Endothelial cell of umbilical vein (primary cell): ENCODE measurements around the gene CCL1. TPM values are rescaled to one million over a fixed set of nuclear protein-coding genes. Genes with fewer than 3 reads are reported as not detected.

Experiments
- BruUV-seq: library from RNA; stranded (reverse); fragments of 400-500 nt; replicated peaks from 2 replicates; lab custom pipeline; 2021; lab: Mats Ljungman, UMichigan
- CTCF ChIA-PET: fragments of 300-600, 350-600 bp; sonication (Branson Sonifier 250); formaldehyde crosslinking; loops from one replicate; lab custom pipeline; 2021; ENCODE audit warnings: antibody characterized with exemption, inconsistent platforms; lab: Charles Lee
- POLR2A ChIA-PET: fragments of 300-600, 350-600 bp; sonication (Branson Sonifier 250); formaldehyde crosslinking; loops from one replicate; lab custom pipeline; 2021; ENCODE audit warnings: antibody characterized with exemption, inconsistent platforms; lab: Charles Lee
- DNase-seq: peaks from one replicate; pipeline ENCODE4 v3.0.0-alpha.2; 2011; ENCODE audit warnings: low read depth, low spot score
- FAIRE-seq: peaks from 2 replicates; lab custom pipeline; 2011; peaks lifted over from hg19 to GRCh38; lab: Jason Lieb, UNC
- H2AFZ ChIP-seq: 2 replicates; pipeline ENCODE4 v1.6.0; 2012; ENCODE audit warnings: low read depth, low read length, control low read depth, inconsistent platforms
- H3K27ac ChIP-seq: 2 replicates; pipeline ENCODE4 v1.5.1; 2011; ENCODE audit warnings: low read depth, mild to moderate bottlenecking, control low read depth, low read length, moderate library complexity; ENCODE audit not compliant: insufficient read depth
- H3K27me3 ChIP-seq, 2 experiments: 2 replicates each; pipeline versions ENCODE4 v1.6.0 to v1.6.1; 2011; ENCODE audit warnings: low read length in 2 of 2, mixed read lengths in 1 of 2; ENCODE audit not compliant: control insufficient read depth in 2 of 2, insufficient read depth in 2 of 2
- H3K36me3 ChIP-seq, 2 experiments: 2 replicates in 1 of 2; 3 replicates in 1 of 2; pipeline ENCODE4 v1.5.1; 2011; ENCODE audit warnings: low read length in 2 of 2, mild to moderate bottlenecking in 1 of 2, moderate library complexity in 1 of 2; ENCODE audit not compliant: control insufficient read depth in 2 of 2, insufficient read depth in 2 of 2; ENCODE audit errors: extremely low read depth in 1 of 2
- H3K4me1 ChIP-seq: 3 replicates; pipeline ENCODE4 v1.5.1; 2011; ENCODE audit warnings: mild to moderate bottlenecking, low read length; ENCODE audit not compliant: control insufficient read depth, insufficient read depth; ENCODE audit errors: extremely low read depth
- H3K4me2 ChIP-seq: 2 replicates; pipeline ENCODE4 v1.6.1; 2011; ENCODE audit warnings: low read length, control low read depth, mixed read lengths; ENCODE audit not compliant: insufficient read depth
- H3K4me3 ChIP-seq, 3 experiments: fragments of 200-600 bp in 1 of 3; sonication (generic), shearing (Covaris generic) in 1 of 3; replicated peaks in 1 of 3; 2 replicates each; pipeline ENCODE4 v1.5.1; 2011 to 2016; ENCODE audit warnings: control low read depth in 3 of 3, low read length in 3 of 3, mild to moderate bottlenecking in 2 of 3, inconsistent platforms in 1 of 3, low read depth in 1 of 3, moderate library complexity in 1 of 3; ENCODE audit not compliant: insufficient read depth in 1 of 3
- H3K79me2 ChIP-seq: 2 replicates; pipeline ENCODE4 v1.6.0; 2012; ENCODE audit warnings: low read length, inconsistent platforms; ENCODE audit not compliant: control insufficient read depth, insufficient read depth
- H3K9ac ChIP-seq: replicated peaks from 2 replicates; pipeline ENCODE3; 2011; ENCODE audit warnings: low read length, control low read depth; ENCODE audit not compliant: insufficient read depth; ENCODE audit errors: extremely low read depth
- H3K9me1 ChIP-seq: replicated peaks from 3 replicates; pipeline ENCODE4 v1.6.0; 2011; ENCODE audit warnings: mild to moderate bottlenecking, low read length; ENCODE audit not compliant: control insufficient read depth, insufficient read depth; ENCODE audit errors: extremely low read depth
- H3K9me3 ChIP-seq: replicated peaks from 2 replicates; pipeline ENCODE4 v1.5.1; 2012; ENCODE audit warnings: low read length, inconsistent platforms; ENCODE audit not compliant: control insufficient read depth, insufficient read depth
- H4K20me1 ChIP-seq: replicated peaks from 2 replicates; pipeline ENCODE3; 2011; ENCODE audit warnings: mild to moderate bottlenecking, low read length; ENCODE audit not compliant: control insufficient read depth, insufficient read depth; ENCODE audit errors: extremely low read depth
- EZH2 ChIP-seq: IDR thresholded peaks from 2 replicates; pipeline ENCODE4 v1.6.1; 2012; ENCODE audit warnings: borderline replicate concordance, low read depth, mild to moderate bottlenecking, moderate library complexity, low read length, inconsistent platforms; ENCODE audit not compliant: severe bottlenecking
- FOS ChIP-seq: IDR thresholded peaks from 2 replicates; pipeline ENCODE4 v1.6.1; 2011; ENCODE audit warnings: mild to moderate bottlenecking, low read length, moderate library complexity, borderline replicate concordance; ENCODE audit not compliant: insufficient read depth
- GATA2 ChIP-seq: IDR thresholded peaks from 2 replicates; pipeline ENCODE4 v1.7.0; 2011; ENCODE audit warnings: low read depth, mild to moderate bottlenecking, moderate library complexity, mixed read lengths, low read length; ENCODE audit not compliant: insufficient read length, insufficient read depth
- JUN ChIP-seq: IDR thresholded peaks from 2 replicates; pipeline ENCODE4 v1.6.1; 2011; ENCODE audit warnings: borderline replicate concordance, low read depth; ENCODE audit not compliant: insufficient read length, insufficient read depth
- MAX ChIP-seq: IDR thresholded peaks from 2 replicates; pipeline ENCODE4 v1.6.1; 2011; ENCODE audit not compliant: insufficient read depth, insufficient read length
- MYC ChIP-seq: IDR thresholded peaks from one replicate; pipeline ENCODE4 v1.6.1; 2011; ENCODE audit warnings: mild to moderate bottlenecking, low read depth, low read length
- POLR2A ChIP-seq: IDR thresholded peaks from 2 replicates; pipeline ENCODE4 v1.6.1; 2012; ENCODE audit warnings: low read depth, mild to moderate bottlenecking, control low read depth, low read length
- POLR2AphosphoS5 ChIP-seq: IDR thresholded peaks from 2 replicates; pipeline ENCODE4 v1.6.1; 2012; ENCODE audit warnings: low read depth, mild to moderate bottlenecking, control low read depth, low read length, moderate library complexity; ENCODE audit not compliant: insufficient read depth
- dilution Hi-C: fragments of 300-500 bp; cut with MboI; formaldehyde crosslinking; loops from one replicate; pipeline ENCODE4 v1.15.0; 2019; ENCODE audit warnings: low sequenced_read_pairs; ENCODE audit not compliant: extremely low pct_ligation_motif_present
- intact Hi-C: fragments of 100-400 bp; cut with micrococcal nuclease; formaldehyde crosslinking; loops from one replicate; pipeline ENCODE4 v1.10.0; 2022
- polyA plus RNA-seq, 4 experiments: library from polyadenylated mRNA; depleted of rRNA in 3 of 4; stranded (reverse) in 3 of 4; unstranded in 1 of 4; fragments of >200 nt; gene quantifications; 2 replicates each; pipeline versions ENCODE4 v1.2.1 to v1.2.3, GENCODE V29; 2011 to 2012; ENCODE audit warnings: missing spikeins in 1 of 4
- total RNA-seq: library from RNA; stranded (reverse); gene quantifications from 2 replicates; pipeline ENCODE4 v1.2.3, GENCODE V29; 2021

Gene CCL1
- total and polyA plus RNA-seq, 2 donors (not counting 3 experiments of a cell fraction or from before 2014, with no cell fraction given) = not detected

GRCh38 chr17:34370376-34370996, 7.5 kb upstream of the CCL1 start:
- no peak overlapping the region for H3K4me2 ChIP-seq
- H3K27ac ChIP-seq = no peak overlapping the region
- no peak for TF ChIP-seq GATA2
- TF ChIP-seq JUN = no peak
- no peak for TF ChIP-seq MYC
- TF ChIP-seq POLR2AphosphoS5 = no peak
- no peak for TF ChIP-seq FOS
- no peak for TF ChIP-seq POLR2A
- no peaks in the 10 kb centered on the region for H3K9me3 ChIP-seq
- FAIRE-seq (no peak), DNase-seq (no peak)
- no peak overlapping the region for H2AFZ ChIP-seq
- BruUV-seq = no TSS peak
- ChIA-PET POLR2A (no interaction called here), CTCF (no interaction called here)
- H3K9me1 ChIP-seq = no peaks in the 10 kb centered on the region
- no peaks in the 10 kb centered on the region for H4K20me1 ChIP-seq
- H3K4me1 ChIP-seq = peaks cover 8% of the 10 kb centered on the region
- dilution Hi-C loops (no loop called here), intact Hi-C loops (no loop called here)
- no peaks in the 10 kb centered on the region for H3K36me3 ChIP-seq
- no peak overlapping the region for H3K4me3 ChIP-seq
- H3K79me2 ChIP-seq = no peaks in the 10 kb centered on the region
- H3K9ac ChIP-seq = no peak overlapping the region
- H3K27me3 ChIP-seq = peaks cover 0 to 2% of the 10 kb centered on the region in 2 experiments

- ChIA-PET POLR2A (no interaction called here), CTCF (interaction anchor here (0.7 to 1.5 kb wide), 3 partner anchors 13 to 199 kb away, joined by 3 to 7 read pairs (median 3); no protein-coding TSS in a partner anchor)
- Histone ChIP-seq H3K4me3 (no peak overlapping the region), H3K27me3 (peaks cover 0 to 2% of the 10 kb centered on the region in 2 experiments), H3K9me3 (no peaks in the 10 kb centered on the region), H3K36me3 (no peaks in the 10 kb centered on the region), H3K4me2 (no peak overlapping the region), H3K27ac (no peak overlapping the region), H3K9ac (no peak overlapping the region), H3K4me1 (peaks cover 8% of the 10 kb centered on the region), H3K79me2 (no peaks in the 10 kb centered on the region), H4K20me1 (no peaks in the 10 kb centered on the region), H3K9me1 (no peaks in the 10 kb centered on the region), H2AFZ (no peak overlapping the region)
- FAIRE-seq (no peak), DNase-seq (no peak)
- intact Hi-C loops (no loop called here), dilution Hi-C loops (no loop called here)
- TF ChIP-seq JUN = no peak
- no peak for TF ChIP-seq MAX
- no peak for TF ChIP-seq EZH2
- no peak for TF ChIP-seq POLR2AphosphoS5
- TF ChIP-seq MYC = no peak
- TF ChIP-seq GATA2 = no peak
- BruUV-seq = no TSS peak
Measured at GRCh38 chr17:34369571-34369970, 6.5 kb upstream of the CCL1 start.
